ENCODE data around the gene RPS6KL1.

The RPS6KL1 gene

GRCh38 chr14:74881431-74882102 is 41.5 kb downstream of the RPS6KL1 start, which contains the start of gene DLST:
TSS of gene DLST (plus strand) at chr14:74881916. CDS start at chr14:74881954, 38 bp downstream.
- DNase-seq: peak; percentile 86

GRCh38 chr14:74879427-74880182 is 43.5 kb downstream of the RPS6KL1 start:
- no peak for DNase-seq

DNA sequence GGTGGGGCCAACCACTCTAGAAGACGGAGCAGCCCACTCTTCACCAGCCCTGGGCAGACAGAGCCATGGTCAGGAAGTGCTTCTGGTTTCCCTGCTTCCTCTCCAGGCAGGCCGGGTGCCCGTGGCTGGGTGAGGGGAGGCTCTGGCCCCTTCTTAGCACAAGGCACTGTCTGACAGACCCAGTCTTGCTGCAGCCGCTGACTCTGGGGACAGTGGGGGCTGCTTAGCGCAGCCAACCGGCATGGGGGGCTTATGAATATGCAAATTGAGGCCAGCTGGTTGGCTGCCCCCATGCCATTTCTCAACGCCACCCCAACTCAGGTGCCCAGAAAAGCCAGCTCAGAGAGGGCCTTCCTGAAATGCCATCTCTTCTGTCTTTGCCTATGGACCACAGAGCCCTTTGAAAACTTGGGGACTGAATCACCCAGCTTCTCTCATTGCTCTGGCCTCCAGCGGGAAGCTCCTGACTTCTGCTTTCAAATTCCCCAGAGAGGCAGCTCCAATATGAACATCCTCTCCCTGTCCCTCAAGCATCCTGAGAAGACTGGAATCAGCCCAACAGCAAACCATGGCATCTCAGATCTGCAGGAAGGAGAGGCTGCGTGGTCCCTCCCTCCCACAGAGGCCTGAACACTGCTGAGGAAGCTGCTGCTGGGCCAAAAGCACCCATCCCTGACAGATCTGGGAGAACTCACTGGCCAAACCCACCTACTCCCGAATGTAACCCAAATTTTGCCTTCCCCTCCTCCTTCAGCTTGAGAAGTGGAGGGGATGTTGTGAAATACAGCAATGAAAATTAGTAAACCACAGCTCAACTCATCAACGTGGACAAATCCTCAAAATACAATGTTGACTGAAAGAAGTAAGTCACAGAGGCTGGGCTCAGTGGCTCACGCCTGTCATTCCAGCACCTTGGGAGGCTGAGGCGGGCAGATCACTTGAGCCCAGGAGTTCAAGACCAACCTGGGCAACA is 46.8 kb downstream of the RPS6KL1 start, which contains the start of gene PROX2:
Gene PROX2, minus strand, starts transcription at position 205 of the 973 bp plus-strand sequence. CDS start 12,311 bp downstream, outside the sequence.
- no peak for DNase-seq

GRCh38 chr14:74875204-74875603 is 47.9 kb downstream of the RPS6KL1 start:
- DNase-seq: no peak

DNA sequence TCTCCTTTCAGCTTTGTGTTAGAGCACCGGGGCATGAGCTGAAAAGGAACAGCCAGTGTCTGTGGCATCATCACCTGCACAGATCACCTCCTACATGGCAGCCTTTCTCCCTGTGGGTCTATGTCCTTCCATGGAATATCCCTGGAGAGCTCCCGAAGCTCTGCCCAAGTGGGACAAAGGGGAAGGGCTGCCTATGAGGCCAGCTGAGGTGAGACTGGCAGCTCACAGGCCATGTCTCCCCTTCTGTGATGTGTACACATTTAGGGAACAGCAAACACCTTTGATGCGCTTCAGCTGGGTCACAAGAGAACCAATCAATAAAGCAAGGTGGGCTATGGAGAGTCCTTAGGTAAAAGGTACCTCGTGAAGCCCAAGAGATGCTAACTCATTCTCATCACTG is 51.2 kb downstream of the RPS6KL1 start:
- DNase-seq: no peak

GRCh38 chr14:74868739-74869138 is 54.3 kb downstream of the RPS6KL1 start:
- no peak for DNase-seq

DNA sequence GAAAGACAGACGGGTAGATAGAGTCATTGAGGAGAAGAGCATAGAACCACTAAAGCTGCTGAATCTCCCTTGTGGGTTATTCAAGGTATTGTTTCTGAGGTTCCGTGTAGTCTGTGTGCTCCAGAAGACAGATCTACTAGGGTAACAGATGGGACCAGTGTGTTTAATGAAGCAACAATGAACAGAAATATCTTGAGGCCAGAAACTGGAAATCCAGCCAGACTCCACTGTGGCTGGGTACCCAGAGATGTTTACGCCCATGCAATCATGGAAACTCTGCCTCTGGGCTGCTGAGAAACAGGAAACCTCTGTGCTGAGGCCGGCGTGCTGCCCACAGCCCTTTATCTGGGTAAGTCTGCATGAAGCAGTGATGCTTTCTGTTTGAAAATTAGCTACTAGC is 55.4 kb downstream of the RPS6KL1 start:
- peak; percentile 32 for DNase-seq

- DNase-seq: no peak
Observed at GRCh38 chr14:74866708-74867389, 56.2 kb downstream of the RPS6KL1 start.

- DNase-seq: no peak
Observed at GRCh38 chr14:74865156-74865555, 57.9 kb downstream of the RPS6KL1 start.

- DNase-seq: peak; percentile 75
Observed at GRCh38 chr14:74864198-74864597, 58.9 kb downstream of the RPS6KL1 start.

DNA sequence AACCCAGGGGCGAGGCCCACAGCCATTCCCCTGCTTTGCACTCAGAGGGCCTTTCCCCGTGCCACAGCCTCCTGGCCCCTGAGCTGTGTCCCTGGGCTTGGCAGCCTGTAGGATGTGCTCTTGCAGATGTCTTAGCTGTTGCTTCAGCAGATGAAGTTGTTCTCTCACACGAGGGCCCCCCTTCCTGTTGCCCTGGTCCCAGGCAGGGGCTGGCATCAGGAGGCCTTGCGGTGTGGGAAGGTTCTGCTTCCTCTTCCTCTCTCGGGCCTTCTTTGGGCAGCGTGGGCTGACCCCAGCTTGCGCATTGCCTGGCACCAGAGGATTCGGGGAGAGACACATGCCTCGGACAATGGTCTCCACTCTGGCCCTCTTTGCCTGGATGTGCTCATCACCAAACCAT is 59.8 kb downstream of the RPS6KL1 start:
- DNase-seq: no peak

GRCh38 chr14:74861734-74862090 is 61.3 kb downstream of the RPS6KL1 start:
- DNase-seq: no peak

DNA sequence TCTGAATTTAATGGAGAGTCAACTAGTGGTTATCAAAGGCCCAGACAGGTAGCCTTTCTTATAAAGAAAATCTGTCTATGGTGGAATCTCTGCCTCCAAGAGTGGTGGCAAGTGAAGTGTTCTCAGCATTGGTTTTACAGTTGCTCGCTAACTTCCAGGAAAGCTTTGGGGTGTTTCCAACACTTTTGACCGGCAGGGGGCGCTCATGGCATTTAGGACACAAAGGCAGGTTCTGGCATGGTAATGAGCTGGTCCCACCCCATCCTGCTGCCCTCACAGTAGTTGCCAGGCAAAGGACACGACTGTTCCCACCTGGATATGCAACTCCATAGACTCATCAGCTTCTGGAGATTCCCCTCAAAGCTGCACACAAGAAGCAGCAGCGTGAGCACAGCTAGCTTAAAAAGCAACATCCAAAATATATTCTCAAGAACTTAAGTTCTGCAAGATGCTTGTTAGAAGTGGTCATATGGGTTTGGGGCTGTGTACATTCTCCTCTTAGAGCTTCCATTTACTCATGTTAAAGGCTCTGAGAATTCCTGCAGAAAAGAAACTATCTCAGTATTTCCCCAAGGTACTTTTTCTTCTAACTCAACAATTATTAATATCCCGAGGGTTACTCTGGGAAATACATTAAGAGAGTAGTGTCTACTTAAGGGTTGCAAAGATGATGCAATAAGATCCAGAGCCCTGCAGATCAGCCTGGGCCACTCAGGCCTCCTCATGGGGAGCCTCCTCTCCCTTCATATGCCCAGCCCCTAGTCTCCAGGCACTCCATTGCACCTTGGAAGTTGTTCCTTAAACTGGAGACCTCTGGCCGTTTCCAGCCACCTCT is 61.9 kb downstream of the RPS6KL1 start:
- peak; percentile 86 for DNase-seq

DNA sequence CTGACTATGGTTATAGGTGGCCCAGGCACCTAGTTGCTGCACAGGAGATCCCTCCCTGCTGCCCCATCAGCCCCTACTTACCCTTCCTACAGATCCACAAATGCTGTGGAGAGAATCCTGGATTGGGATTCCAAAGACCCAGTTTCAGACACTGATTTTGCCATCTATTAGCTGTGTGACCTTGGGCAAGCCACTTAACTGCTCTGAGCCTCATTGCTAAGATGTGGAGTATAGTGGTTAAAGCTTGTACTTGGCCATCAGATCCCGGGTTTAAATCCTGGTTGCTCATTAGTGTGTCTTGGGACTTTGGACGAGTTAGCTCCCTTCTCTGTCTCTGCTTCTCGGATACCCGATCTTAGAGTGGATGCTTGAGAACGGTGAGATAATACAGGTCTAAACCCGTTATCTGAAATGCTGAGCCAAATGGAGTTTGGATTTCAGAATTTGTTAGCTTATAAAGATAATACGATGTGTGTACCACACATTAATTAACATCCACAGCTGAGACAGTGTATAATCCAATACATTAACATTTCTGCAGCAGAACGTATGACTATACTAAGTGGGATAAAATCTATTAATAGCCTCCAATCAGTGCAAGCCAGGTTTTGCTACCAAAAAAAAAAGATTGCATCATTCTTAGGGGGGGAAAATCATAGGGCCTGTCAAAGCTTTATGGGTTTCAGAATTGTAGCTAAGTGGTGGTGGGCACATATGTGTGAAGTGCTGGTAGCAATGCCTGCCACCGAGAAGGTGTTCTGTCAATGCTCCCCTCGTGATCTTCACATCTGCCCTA is 63.1 kb downstream of the RPS6KL1 start:
- no peak for DNase-seq

DNA sequence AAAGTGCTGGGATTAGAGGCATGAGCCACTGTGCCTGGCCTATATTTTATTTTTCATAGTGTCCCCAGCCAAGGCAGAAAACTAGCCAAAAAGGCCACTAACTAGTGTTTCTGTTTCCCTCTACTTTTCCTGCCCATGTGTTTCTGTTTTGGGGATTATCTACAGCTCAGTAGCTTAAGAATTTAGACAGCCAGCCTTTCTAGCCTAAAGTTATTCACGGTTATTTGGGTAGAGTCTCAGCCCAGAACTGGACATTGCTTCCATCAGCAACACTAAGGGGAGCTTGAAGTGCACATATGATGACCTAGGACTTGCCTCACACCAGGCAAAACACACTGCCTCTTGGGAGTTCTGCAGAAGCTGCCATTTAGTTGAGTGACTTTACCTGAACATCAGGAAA is 65.0 kb downstream of the RPS6KL1 start:
- no peak for DNase-seq

- DNase-seq: no peak
Observed at GRCh38 chr14:74856366-74856765, 66.7 kb downstream of the RPS6KL1 start.

- DNase-seq: no peak
Observed at GRCh38 chr14:74855945-74856344, 67.1 kb downstream of the RPS6KL1 start.

- no peak for DNase-seq
Observed at GRCh38 chr14:74855021-74855420, 68.0 kb downstream of the RPS6KL1 start.
